Activated CD4-positive, alpha-beta T cell treated with anti-CD3 and anti-CD28 coated beads, Interleukin-2, amount 50 U/mL, for 16 hours (primary cell): ENCODE results near the gene TTBK2.

ENCODE experiments used
- DNase-seq: peaks from one replicate; pipeline ENCODE4 v3.0.0-alpha.2; 2020

TTBK2 gene

DNA sequence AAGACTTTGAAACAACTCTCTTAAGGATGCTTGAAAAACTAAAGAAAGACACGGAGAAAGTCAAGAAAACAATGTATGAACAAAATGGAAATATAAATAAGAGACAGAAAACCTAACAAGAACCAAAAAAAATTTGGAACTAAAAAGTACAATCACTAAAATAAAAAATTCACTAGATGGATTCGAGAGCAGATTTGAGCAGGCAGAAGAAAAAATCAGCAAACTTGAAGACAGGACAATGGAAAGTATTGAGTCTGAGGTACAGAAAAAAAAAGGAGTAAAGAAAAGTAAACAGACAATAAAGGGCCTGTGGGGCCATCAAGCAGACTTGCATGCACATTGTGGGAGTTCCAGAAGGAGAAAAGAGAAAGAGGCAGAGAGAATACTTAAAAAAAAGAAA, 170.3 kb downstream of the TTBK2 start:
- no peak for DNase-seq

- DNase-seq, result no peak
Measured at GRCh38 chr15:42749266-42749665, 171.3 kb downstream of the TTBK2 start.

GRCh38 chr15:42744195-42744594, 176.4 kb downstream of the TTBK2 start:
- no peak for DNase-seq

DNA sequence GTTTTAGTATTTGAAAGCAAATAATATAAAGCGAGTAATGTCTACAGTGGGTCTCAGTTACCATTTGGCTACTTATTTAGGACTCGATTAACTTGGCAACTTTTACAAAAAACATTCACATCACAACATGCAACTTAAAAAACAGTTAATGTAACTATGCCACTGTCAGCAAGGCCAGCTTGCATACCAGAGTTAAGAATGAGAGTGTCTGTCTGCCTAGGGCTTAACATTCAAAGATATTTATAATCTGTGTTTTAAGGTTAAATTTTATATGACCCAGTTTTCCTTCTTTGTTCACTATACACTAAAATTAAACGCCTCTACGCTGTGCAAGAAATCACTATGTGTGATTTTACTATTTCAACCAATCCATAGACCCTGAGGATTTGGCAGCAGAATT, 178.4 kb downstream of the TTBK2 start:
- no peak for DNase-seq

DNA sequence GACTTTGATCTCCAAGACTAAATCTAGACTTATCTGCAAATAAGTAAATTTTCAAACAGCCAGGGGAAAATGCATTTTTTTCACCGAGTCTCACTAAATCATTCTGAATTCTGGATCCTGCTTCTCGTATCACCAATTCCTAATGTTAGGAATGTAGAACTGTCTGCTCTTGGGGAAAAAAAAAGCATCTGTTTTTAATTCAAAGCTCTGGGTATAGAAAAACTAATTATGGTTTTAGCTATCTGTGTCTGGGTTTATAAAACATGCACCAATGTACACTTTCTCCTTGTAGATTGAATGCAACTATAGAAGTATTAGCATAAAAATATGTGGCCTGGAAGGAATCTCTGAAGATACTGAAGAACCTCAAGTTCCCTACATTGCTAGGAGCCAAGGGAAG, 178.9 kb downstream of the TTBK2 start:
- no peak for DNase-seq

DNA sequence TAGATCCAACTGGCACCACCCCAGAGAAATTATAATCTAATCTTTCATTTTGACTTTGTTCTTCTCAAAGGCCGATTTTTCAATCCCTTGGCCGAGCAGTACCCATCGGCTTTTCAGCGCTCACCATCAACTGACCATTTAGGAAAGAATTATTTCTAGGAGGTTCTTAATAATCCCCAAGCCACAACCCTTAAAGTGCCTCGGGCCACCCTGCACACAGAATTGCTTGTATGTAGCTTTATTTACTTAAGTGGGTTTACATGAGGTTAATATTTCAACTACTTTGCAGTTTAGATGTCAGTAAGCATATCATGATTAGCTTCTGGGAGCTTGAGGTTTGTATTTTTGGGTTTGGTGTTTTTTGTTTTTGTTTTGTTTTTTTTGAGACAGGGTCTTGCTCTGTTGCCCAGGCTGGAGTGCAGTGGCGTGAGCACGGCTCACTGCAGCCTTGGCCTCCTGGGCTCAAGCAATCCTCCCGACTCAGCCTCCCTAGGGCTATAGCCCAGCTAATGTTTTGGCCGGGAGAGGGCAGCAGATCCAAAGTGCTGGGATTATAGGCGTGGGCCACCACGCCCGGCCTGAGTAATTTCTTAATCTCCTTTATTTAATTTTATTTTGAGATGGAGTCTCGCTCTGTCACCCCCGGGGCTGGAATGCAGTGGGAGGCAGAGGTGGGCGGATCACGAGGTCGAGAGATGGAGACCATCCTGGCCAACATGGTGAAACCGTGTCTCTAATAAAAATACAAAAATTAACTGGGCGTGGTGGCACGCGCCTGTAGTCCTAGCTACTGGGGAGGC, 182.8 kb downstream of the TTBK2 start:
- no peak for DNase-seq

GRCh38 chr15:42736793-42737528, 183.6 kb downstream of the TTBK2 start, which contains the start of gene CDAN1:
CDAN1 (minus strand) TSS chr15:42737128; CDS start chr15:42737102, 26 bp downstream.
- peak; percentile 92 for DNase-seq

- DNase-seq, result peak; percentile 13
Measured at GRCh38 chr15:42736178-42736792, 184.3 kb downstream of the TTBK2 start.

DNA sequence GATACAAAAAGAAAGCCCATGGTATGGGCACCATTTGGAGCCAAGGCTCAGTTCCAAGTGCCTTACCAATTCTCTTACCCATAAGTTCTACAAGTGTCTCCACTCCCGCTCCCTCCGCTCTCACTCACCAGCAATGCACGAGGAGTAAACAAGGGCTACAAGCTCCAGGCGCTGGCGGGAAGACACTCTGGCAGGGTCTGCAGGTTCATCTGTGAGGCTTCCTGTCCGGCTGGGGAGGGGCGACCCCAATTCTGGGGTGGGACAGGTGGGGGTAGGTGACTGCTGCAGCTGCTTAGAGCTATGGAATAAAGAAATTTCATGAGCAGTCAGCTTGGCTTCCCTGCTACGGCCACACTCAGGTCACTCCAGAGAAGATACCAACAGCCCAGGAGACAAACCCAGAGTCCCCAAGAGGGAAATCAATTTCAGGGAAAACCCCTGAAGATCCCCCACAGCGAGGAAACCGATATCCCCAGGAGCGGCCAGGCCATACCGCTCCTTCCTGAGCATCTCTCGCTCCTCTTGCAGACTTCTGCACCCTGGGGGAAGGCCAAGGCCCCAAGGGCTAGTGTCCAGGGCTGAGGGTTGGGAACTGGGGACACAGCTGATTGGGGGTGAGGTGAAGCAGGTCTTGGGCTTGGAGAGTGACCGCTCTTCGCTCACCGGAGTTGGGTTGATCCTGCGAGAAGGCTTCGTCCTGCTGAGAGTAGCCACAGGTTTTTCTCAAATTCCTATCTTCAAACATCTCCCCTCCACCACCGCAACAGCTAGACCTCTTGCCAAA, 185.0 kb downstream of the TTBK2 start:
- no peak for DNase-seq

- no peak for DNase-seq
Measured at GRCh38 chr15:42734076-42734672, 186.4 kb downstream of the TTBK2 start.

GRCh38 chr15:42733027-42733426, 187.6 kb downstream of the TTBK2 start:
- DNase-seq, result no peak

GRCh38 chr15:42732095-42732827, 188.3 kb downstream of the TTBK2 start:
- no peak for DNase-seq

- no peak for DNase-seq
Measured at GRCh38 chr15:42731461-42731860, 189.1 kb downstream of the TTBK2 start.

DNA sequence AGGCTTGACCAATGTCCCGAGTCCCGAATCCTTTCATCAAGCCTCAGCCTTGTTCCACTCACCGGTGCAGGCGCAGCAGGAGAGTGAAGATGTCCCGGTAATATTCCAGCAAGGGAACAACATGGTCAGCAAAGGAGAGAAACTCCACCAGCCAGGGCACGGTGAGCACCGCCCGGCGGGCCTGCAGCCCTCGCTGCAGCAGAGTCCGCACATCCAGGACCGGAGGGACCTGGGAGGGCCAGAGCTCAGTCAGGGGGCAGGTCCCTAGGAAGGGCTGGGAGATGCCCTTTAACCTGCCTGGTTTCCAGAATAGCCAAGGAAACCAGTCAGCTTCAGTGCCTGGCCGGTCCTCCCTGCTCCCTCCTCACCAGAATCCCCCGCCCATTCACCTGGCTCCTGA, 190.0 kb downstream of the TTBK2 start:
- no peak for DNase-seq

GRCh38 chr15:42730135-42730534, 190.4 kb downstream of the TTBK2 start:
- no peak for DNase-seq

DNA sequence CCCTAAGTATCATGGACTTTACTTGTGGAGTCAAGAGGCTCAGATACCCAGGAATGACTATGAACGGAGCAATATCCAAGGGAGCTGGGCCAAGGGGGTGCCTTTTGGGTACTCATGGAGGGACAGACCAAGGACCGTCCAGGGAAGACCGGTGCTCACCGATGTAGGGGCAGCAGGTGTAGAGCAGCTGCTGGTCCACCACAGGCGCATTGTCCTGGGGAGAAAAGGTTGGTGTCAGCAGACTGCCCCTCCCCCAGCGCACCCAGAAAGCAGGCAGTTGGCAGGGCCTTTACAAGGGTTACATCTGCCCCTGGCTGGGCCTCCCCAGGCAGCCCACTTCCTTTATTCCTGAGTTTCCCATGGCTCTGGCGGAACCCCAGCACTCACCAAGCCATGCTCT, 191.2 kb downstream of the TTBK2 start:
- DNase-seq, result no peak

DNA sequence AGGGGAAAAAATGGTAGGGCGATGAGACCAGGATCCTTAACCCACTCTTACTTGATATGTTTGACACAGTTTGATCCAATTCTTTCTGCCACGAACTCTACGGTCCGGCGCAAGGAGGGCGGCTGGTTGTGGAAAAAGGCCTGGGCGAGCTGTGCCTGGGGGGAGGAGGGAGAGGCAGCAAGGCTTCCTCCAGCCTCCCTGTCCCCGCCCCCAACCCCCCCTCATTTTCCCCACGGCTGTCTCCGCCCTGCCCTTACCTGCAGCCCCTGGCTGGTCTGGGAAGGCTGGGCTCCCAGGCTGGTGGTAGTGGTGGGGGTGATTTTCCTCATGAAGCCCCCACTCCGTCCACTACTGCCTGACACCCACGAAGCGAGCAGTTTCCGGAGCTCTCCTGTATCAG, 191.6 kb downstream of the TTBK2 start:
- DNase-seq, result no peak

DNA sequence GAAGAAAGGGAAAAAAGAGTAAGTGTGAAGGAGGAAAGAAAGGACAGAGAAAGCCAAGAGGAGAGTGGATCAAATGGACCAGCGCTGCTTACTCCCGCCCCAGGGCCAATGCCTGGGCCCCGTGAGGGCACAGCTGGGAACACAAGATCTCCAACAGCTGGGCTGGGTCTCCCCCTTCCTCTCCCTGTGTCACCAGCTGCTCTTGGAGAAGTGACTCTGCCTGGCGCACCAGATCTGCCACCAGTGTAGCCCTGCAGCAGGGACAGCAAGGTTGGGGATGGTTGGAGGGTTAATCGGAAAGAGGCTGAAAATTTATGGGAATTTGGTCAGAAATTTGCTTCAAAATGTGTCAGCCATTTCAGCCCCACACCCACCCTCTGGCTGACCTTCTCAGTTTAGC, 192.0 kb downstream of the TTBK2 start:
- no peak for DNase-seq

GRCh38 chr15:42727750-42728381, 192.7 kb downstream of the TTBK2 start:
- DNase-seq, result no peak

- no peak for DNase-seq
Measured at GRCh38 chr15:42726114-42726513, 194.5 kb downstream of the TTBK2 start.

GRCh38 chr15:42725331-42725903, 195.2 kb downstream of the TTBK2 start:
- no peak for DNase-seq
